NT2/D1 (cell line): ENCODE measurements around the gene ITCH.

Source experiments
- SUZ12 ChIP-seq: IDR thresholded peaks from 2 replicates; pipeline ENCODE4 v1.6.1; 2011; ENCODE audit not compliant: insufficient read length, insufficient read depth; ENCODE audit errors: extremely low read depth
- YY1 ChIP-seq: IDR thresholded peaks from 2 replicates; pipeline ENCODE4 v1.6.1; 2011; ENCODE audit not compliant: insufficient read length, insufficient read depth
- ZNF274 ChIP-seq: IDR thresholded peaks from 2 replicates; pipeline ENCODE4 v1.6.1; 2011; ENCODE audit warnings: mild to moderate bottlenecking, low read depth, low read length

DNA sequence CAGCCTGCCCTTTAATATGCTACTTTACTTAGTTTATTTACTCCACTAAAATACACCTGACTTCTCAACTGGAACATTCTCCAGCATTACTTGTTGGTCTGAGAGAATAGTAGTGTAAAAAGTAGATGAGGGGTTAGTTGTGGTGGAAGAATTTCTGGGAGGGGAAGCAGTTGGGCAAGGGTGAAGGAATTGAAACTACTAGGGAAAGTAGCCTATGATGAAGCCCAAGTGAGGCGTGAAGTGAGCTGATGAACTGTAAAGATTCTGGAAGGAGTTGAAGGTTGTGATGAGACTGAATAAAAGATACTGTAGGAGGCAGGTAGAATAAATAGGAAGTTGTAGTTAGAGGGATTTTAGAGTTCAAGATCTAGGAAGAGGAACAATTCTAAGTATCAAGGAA is 72.5 kb downstream of the ITCH start:
- TF ChIP-seq SUZ12 = no peak
- no peak for TF ChIP-seq YY1
- TF ChIP-seq ZNF274 = no peak
